Coronary artery (tissue), 2 donors: ENCODE results near the gene NMRAL1.

Experiments
- DNase-seq: peaks from one replicate; pipeline ENCODE4 v3.0.0-alpha.2; 2017; ENCODE audit warnings: low spot score
- H3K27ac ChIP-seq, 2 donors: fragments of 200-600 bp; sonication (generic); one replicate each; pipeline ENCODE4 v1.5.1; 2016 to 2019
- H3K4me3 ChIP-seq: fragments of 200-600 bp; sonication (generic); 2 replicates; pipeline ENCODE4 v1.5.1; 2016; ENCODE audit warnings: mild to moderate bottlenecking, moderate library complexity
- TF ChIP-seq, protein P1 (sequence below): fragments of 200-600 bp; sonication (generic); IDR thresholded peaks from one replicate; pipeline ENCODE4 v1.5.1; 2019; ENCODE audit warnings: antibody characterized with exemption

NMRAL1 gene

DNA sequence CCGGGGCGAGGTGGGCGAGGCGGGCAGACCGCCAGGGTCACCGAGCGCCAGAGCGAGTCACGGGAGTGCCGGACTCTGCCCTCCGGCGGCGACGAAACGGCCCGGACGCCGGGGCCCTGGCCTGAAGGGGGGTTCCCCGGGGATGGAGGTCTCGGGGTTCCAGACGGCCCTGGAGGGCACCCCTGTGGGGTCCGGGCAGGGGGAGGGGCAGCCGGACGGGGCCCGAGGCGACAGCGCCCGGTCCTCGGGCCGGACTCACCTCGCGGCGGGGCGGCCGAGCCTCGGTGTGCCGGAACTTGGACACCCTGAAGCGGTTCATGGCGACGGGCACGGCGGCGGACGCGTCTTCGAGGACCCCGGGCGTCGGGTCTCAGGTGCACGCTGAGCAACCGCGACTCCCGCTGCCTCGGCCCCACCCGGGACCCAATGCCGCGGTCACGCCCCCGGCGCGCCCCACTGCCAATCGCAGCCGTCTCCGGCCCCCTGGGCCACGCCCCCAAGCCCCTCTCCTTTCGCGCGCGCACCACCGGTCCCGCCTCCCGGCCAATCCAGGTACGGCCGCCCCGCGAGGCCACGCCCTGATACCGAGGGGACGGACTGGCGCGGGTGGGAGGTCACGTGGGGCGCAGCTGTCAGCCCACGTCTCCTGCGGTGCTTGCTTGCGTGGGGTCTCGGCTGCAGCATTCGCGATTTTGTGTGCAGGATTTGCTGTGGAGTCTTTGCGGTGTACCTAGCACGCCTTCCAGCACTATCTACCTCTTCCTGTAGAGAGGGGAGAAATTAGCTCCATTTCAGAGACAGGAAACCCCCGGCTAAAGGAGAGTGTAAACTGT lies 58.0 kb downstream of the NMRAL1 start, which contains the start of gene CORO7:
Gene CORO7 (minus strand): TSS at position 397 of the 833 bp plus-strand sequence. CDS start 78 bp downstream, at position 319.
- Histone ChIP-seq H3K4me3 (peak within 1 kb of the TSS; percentile 99), H3K27ac (peak within 1 kb of the TSS; percentile 47 to 87)
- peak; percentile 97 for DNase-seq
- TF ChIP-seq, protein P1, sequence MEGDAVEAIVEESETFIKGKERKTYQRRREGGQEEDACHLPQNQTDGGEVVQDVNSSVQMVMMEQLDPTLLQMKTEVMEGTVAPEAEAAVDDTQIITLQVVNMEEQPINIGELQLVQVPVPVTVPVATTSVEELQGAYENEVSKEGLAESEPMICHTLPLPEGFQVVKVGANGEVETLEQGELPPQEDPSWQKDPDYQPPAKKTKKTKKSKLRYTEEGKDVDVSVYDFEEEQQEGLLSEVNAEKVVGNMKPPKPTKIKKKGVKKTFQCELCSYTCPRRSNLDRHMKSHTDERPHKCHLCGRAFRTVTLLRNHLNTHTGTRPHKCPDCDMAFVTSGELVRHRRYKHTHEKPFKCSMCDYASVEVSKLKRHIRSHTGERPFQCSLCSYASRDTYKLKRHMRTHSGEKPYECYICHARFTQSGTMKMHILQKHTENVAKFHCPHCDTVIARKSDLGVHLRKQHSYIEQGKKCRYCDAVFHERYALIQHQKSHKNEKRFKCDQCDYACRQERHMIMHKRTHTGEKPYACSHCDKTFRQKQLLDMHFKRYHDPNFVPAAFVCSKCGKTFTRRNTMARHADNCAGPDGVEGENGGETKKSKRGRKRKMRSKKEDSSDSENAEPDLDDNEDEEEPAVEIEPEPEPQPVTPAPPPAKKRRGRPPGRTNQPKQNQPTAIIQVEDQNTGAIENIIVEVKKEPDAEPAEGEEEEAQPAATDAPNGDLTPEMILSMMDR = no peak

DNA sequence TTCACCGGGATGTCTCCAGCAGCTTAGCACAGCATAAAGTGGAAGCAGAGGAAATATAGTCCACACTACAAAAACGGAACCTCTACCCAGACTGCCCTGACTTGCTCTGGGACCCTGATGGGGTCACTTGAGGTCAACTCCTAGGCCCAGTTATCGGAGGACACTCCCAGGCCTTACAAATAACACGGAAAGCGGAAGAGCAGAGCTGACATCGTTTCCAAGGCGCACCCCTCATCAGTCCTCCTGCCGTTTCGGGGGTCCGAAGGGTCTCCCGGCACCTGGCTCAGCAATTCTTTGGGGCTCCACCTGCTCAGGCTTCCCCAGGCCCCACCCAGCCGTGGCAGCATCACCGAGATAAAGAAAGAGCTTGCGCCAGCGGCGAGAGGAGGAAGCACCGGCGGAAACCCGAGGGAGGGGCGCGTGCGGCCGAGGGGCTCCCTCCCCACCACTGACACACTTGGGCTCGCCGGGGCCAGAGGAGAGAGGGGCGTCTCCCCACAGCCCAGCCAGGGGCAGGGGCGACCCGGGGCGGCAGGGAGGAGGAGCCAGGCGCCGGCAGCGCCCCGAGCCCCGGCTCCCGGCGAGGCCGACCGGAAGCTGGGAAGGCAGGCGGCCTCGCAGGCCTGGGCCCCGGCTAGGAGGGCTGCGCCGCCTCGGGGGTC lies 58.8 kb downstream of the NMRAL1 start:
- peak; percentile 78 for DNase-seq
- Histone ChIP-seq H3K4me3 (peak overlapping the region; percentile 99), H3K27ac (peak overlapping the region; percentile 47 to 87)
- TF ChIP-seq, protein P1 = no peak

DNA sequence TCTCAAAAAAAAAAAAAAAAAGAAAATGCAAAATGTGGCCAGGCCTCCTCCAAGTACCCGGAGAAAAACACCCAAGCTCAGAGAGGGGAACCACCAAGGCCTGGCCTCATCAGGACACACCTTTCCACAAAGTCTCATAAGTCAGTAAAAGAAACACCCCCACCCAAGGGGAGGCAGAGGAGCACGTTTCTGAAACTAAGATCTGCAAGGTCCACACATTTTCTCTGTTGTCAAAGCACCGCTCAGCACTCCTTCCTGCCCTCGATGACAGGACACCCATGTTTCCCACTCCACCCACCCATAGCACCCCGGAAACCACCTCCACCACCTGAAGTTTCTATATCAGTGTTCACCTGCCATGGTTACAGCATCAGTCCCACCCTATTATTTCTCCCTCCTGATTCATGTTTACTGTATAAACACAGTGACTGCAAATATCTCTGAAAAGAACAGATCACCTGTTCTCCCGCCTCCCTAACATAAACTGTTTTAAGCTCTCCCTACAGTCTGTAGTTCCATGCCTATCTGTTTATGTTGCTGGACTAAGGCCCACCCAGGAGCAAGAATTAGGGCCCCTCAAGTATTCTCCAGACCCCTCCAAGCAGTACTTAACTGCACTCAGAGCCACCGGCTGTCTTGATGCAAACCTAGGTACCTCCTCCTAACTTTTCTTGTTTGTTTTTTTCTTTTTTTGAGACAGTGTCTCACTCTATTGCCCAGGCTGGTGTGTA lies 60.1 kb downstream of the NMRAL1 start:
- TF ChIP-seq, protein P1 = no peak
- Histone ChIP-seq H3K27ac (no peak overlapping the region), H3K4me3 (no peak overlapping the region)
- DNase-seq = no peak

- TF ChIP-seq, protein P1 = no peak
- no peak for DNase-seq
- H3K4me3 ChIP-seq = no peak overlapping the region
- H3K27ac ChIP-seq = no peak overlapping the region
Measured at GRCh38 chr16:4412854-4413253, 61.6 kb downstream of the NMRAL1 start.

GRCh38 chr16:4412159-4412558 lies 62.3 kb downstream of the NMRAL1 start:
- TF ChIP-seq, protein P1 = no peak
- Histone ChIP-seq H3K4me3 (no peak overlapping the region), H3K27ac (peak overlapping the region in 1 of 2 donors; percentile 42)
- no peak for DNase-seq
